ENCODE measurements around the gene KDM8. TPM values are rescaled to one million over a fixed set of nuclear protein-coding genes. Genes with fewer than 3 reads are reported as not detected.

Gene KDM8
- total and polyA plus RNA-seq, 9 of the 15 experiments (the other 6 are each of a cell fraction or from before 2014, with no cell fraction given), result 0.61 to 9.1 (median 5.4) TPM

- peak; percentile 56 to 70 for TF ChIP-seq MNT (conservative IDR thresholded peaks at IDR 0.05)
- TF ChIP-seq BHLHE40 (IDR thresholded peaks at IDR 0.05; ENCODE audit: low read length), result peak; percentile 66
- no peak for TF ChIP-seq ZNF707 (CRISPR knock-in tag; conservative IDR thresholded peaks at IDR 0.05)
- TF ChIP-seq GTF2F1 (IDR thresholded peaks at IDR 0.05; ENCODE audit: low read depth, low read length), result no peak
- TF ChIP-seq ZNF277 (CRISPR knock-in tag; IDR thresholded peaks at IDR 0.05; ENCODE audit: borderline replicate concordance), result no peak
- TF ChIP-seq TEAD4 (IDR thresholded peaks at IDR 0.05; ENCODE audit: low read length), result peak; percentile 34; the same call in 1 of the 2 replicates
- no peak for TF ChIP-seq TEAD4 (CRISPR knock-in tag; IDR thresholded peaks at IDR 0.05; ENCODE audit: borderline replicate concordance)
- TF ChIP-seq CBX5 (IDR thresholded peaks at IDR 0.05; ENCODE audit: borderline replicate concordance, low read depth), result no peak
- no peak for TF ChIP-seq DNMT1 (IDR thresholded peaks at IDR 0.05)
- TF ChIP-seq SMAD4 (CRISPR knock-in tag; conservative IDR thresholded peaks at IDR 0.05), result no peak
- no peak for TF ChIP-seq ZMIZ1 (IDR thresholded peaks at IDR 0.05; ENCODE audit: low read depth in 2 of 2, low read length in 2 of 2)
- no peak for TF ChIP-seq CHD1 (IDR thresholded peaks at IDR 0.05; ENCODE audit: low read length)
- no peak for TF ChIP-seq ZNF445 (CRISPR knock-in tag; IDR thresholded peaks at IDR 0.05; ENCODE audit: low read depth)
- no peak for TF ChIP-seq BRD4 (IDR thresholded peaks at IDR 0.05)
- no peak for TF ChIP-seq ZNF121 (CRISPR knock-in tag; conservative IDR thresholded peaks at IDR 0.05)
- TF ChIP-seq NR0B1 (IDR thresholded peaks at IDR 0.05; ENCODE audit: partially characterized antibody), result no peak
- TF ChIP-seq TAF7 (tag; IDR thresholded peaks at IDR 0.05), result no peak
- TF ChIP-seq ZFP36 (IDR thresholded peaks at IDR 0.05; ENCODE audit: low read depth, low read length, partially characterized antibody), result no peak
- TF ChIP-seq C11orf30 (IDR thresholded peaks at IDR 0.05; ENCODE audit: low read depth), result peak; percentile 55; the same call in 1 of the 2 replicates
- no peak for TF ChIP-seq ZNF830 (CRISPR knock-in tag; IDR thresholded peaks at IDR 0.05)
These were observed 42.2 kb downstream of the KDM8 start (continued) for GRCh38 chr16:27245276-27246172.

Data from K562 (cell line).